Neural progenitor cell (in vitro differentiated cells): ENCODE data around the gene ECPAS. TPM values are rescaled to one million over a fixed set of nuclear protein-coding genes. Genes with fewer than 3 reads are reported as not detected.

ENCODE experiments used
- DNase-seq: peaks from one replicate; pipeline ENCODE4 v3.0.0-alpha.2; 2016; ENCODE audit warnings: low spot score
- H2AFZ ChIP-seq: fragments of 200-600 bp; sonication (generic); replicated peaks from 2 replicates; pipeline ENCODE4 v1.6.1; 2016; ENCODE audit warnings: antibody characterized with exemption
- H3F3A ChIP-seq: fragments of 200-600 bp; sonication (generic); 2 replicates; pipeline ENCODE4 v1.6.1; 2016; ENCODE audit warnings: antibody characterized with exemption, low read depth
- H3K27ac ChIP-seq: fragments of 200-600 bp; sonication (generic); 2 replicates; pipeline ENCODE4 v1.5.1; 2016; ENCODE audit warnings: mild to moderate bottlenecking
- H3K27me3 ChIP-seq: fragments of 200-600 bp; sonication (generic); 2 replicates; pipeline ENCODE4 v1.6.1; 2016; ENCODE audit warnings: mild to moderate bottlenecking, moderate library complexity
- H3K36me3 ChIP-seq: fragments of 200-600 bp; sonication (generic); 2 replicates; pipeline ENCODE4 v1.5.1; 2016
- H3K4me1 ChIP-seq: fragments of 200-600 bp; sonication (generic); 2 replicates; pipeline ENCODE4 v1.6.1; 2016; ENCODE audit warnings: mixed run types
- H3K4me2 ChIP-seq: fragments of 200-600 bp; sonication (generic); 2 replicates; pipeline ENCODE4 v1.6.1; 2016
- H3K4me3 ChIP-seq: fragments of 200-600 bp; sonication (generic); 2 replicates; pipeline ENCODE4 v1.5.1; 2016
- H3K79me2 ChIP-seq: fragments of 200-600 bp; sonication (generic); 2 replicates; pipeline ENCODE4 v1.6.1; 2016; ENCODE audit warnings: low read depth
- H3K9ac ChIP-seq: fragments of 200-600 bp; sonication (generic); 2 replicates; pipeline ENCODE4 v1.6.1; 2016
- H3K9me3 ChIP-seq: fragments of 200-600 bp; sonication (generic); 2 replicates; pipeline ENCODE4 v1.5.1; 2016; ENCODE audit warnings: low read depth
- H4K20me1 ChIP-seq: fragments of 200-600 bp; sonication (generic); 2 replicates; pipeline ENCODE4 v1.6.1; 2016; ENCODE audit warnings: low read depth
- H3K27ac Mint-ChIP-seq: 3 replicates; pipeline ENCODE4 v1.8.0; 2021; ENCODE audit warnings: mixed read lengths
- H3K27me3 Mint-ChIP-seq: 2 replicates; pipeline ENCODE4 v1.8.0; 2022; ENCODE audit warnings: low read depth, mild to moderate bottlenecking, inconsistent platforms, moderate library complexity, mixed read lengths; ENCODE audit not compliant: insufficient read depth
- H3K36me3 Mint-ChIP-seq: 3 replicates; pipeline ENCODE4 v1.8.0; 2021; ENCODE audit warnings: mixed read lengths
- H3K4me1 Mint-ChIP-seq: 3 replicates; pipeline ENCODE4 v1.8.0; 2021; ENCODE audit warnings: mixed read lengths
- H3K4me3 Mint-ChIP-seq: 3 replicates; pipeline ENCODE4 v1.8.0; 2021; ENCODE audit warnings: mild to moderate bottlenecking, moderate library complexity, mixed read lengths
- H3K9me3 Mint-ChIP-seq: 3 replicates; pipeline ENCODE4 v1.8.0; 2020; ENCODE audit warnings: mixed read lengths
- EZH2 ChIP-seq: fragments of 200-600 bp; sonication (generic); IDR thresholded peaks from 2 replicates; pipeline ENCODE4 v1.6.1; 2017; ENCODE audit warnings: antibody characterized with exemption, mild to moderate bottlenecking, moderate library complexity
- EZH2phosphoT487 ChIP-seq: fragments of 200-600 bp; sonication (generic); IDR thresholded peaks from 2 replicates; pipeline ENCODE4 v1.6.1; 2017; ENCODE audit warnings: antibody characterized with exemption
- total RNA-seq: library from RNA; depleted of rRNA; stranded (reverse); fragments of >200 nt; gene quantifications from 2 replicates; pipeline ENCODE4 v1.2.3, GENCODE V29; 2015; ENCODE audit warnings: low replicate concordance
- TF ChIP-seq, protein P1 (sequence below): fragments of 200-600 bp; sonication (generic); IDR thresholded peaks from 2 replicates; pipeline ENCODE4 v1.5.1; 2017; ENCODE audit warnings: antibody characterized with exemption, mild to moderate bottlenecking

The ECPAS gene
- total RNA-seq, 1 donor from 2014 or later: 59.2 TPM

DNA sequence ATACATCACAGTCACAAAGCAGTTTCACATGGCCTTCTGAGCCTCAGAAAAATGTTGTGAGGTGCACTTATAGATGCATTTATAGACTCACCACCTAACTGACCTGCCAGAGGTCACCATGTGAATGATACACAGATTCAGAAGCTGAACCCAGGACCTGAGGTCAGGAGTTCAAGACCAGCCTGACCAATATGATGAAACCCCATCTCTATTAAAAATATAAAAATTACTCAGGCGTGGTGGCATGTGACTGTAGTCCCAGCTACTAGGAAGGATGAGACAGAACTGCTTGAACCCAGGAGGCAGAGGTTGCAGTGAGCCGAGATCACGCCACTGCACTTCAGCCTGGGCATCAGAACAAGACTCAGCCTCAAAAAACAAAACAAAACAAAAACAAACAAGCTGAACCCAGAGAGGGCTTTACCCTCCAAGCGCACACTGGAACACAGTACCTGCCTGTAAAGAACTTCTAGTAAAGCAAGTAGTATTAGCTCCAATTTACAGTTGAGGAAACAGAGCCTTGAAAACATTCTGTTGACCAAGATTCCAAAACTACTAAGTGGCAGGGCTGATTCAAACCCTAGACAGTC is 16.3 kb downstream of the ECPAS start:
- H3K36me3 ChIP-seq: no peaks in the 10 kb centered on the region
- H3F3A ChIP-seq: no peaks in the 10 kb centered on the region
- H3K4me3 ChIP-seq: no peak overlapping the region
- no peaks in the 10 kb centered on the region for H3K27me3 ChIP-seq
- H3K4me2 ChIP-seq: no peak overlapping the region
- H3K4me1 ChIP-seq: no peaks in the 10 kb centered on the region
- peaks cover 2% of the 10 kb centered on the region for H3K27me3 Mint-ChIP-seq
- H3K4me1 Mint-ChIP-seq: no peaks in the 10 kb centered on the region
- H3K9me3 ChIP-seq: no peaks in the 10 kb centered on the region
- no peak overlapping the region for H3K27ac ChIP-seq
- no peak for DNase-seq
- peaks cover 28% of the 10 kb centered on the region for H3K9me3 Mint-ChIP-seq
- no peak for TF ChIP-seq EZH2phosphoT487
- TF ChIP-seq, protein P1, sequence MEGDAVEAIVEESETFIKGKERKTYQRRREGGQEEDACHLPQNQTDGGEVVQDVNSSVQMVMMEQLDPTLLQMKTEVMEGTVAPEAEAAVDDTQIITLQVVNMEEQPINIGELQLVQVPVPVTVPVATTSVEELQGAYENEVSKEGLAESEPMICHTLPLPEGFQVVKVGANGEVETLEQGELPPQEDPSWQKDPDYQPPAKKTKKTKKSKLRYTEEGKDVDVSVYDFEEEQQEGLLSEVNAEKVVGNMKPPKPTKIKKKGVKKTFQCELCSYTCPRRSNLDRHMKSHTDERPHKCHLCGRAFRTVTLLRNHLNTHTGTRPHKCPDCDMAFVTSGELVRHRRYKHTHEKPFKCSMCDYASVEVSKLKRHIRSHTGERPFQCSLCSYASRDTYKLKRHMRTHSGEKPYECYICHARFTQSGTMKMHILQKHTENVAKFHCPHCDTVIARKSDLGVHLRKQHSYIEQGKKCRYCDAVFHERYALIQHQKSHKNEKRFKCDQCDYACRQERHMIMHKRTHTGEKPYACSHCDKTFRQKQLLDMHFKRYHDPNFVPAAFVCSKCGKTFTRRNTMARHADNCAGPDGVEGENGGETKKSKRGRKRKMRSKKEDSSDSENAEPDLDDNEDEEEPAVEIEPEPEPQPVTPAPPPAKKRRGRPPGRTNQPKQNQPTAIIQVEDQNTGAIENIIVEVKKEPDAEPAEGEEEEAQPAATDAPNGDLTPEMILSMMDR: no peak
- TF ChIP-seq EZH2: no peak
- H3K79me2 ChIP-seq: peaks cover 96% of the 10 kb centered on the region
- H3K9ac ChIP-seq: no peak overlapping the region
- H3K27ac Mint-ChIP-seq: no peak overlapping the region
- peaks cover 20% of the 10 kb centered on the region for H3K36me3 Mint-ChIP-seq
- H2AFZ ChIP-seq: no peak overlapping the region
- H4K20me1 ChIP-seq: no peaks in the 10 kb centered on the region
- no peak overlapping the region for H3K4me3 Mint-ChIP-seq

DNA sequence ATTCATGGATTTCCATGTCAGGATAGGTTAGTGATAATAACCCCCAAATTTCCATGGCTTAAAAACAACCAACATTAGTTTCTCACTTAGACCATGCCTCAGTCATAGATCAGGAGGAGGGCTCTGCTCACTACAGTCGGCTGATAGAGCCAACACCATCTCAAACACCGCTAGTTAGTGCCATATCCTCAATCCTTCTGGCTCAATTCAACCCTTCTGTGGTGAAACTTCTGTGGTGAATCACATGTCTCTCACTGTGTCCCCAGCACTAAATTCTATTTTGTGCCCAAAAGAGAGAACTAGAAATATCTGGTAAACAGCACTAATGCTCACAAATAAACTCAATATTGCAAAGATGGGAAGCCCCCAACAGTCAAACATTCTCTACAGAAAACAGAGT is 21.1 kb downstream of the ECPAS start:
- H3K9me3 Mint-ChIP-seq: peaks cover 46% of the 10 kb centered on the region
- TF ChIP-seq, protein P1: no peak
- TF ChIP-seq EZH2 (no peak), EZH2phosphoT487 (no peak)
- H3K27ac ChIP-seq: no peak overlapping the region
- H4K20me1 ChIP-seq: no peaks in the 10 kb centered on the region
- H3F3A ChIP-seq: no peaks in the 10 kb centered on the region
- H3K9me3 ChIP-seq: peaks cover 8% of the 10 kb centered on the region
- H3K4me3 Mint-ChIP-seq: no peak overlapping the region
- no peaks in the 10 kb centered on the region for H3K4me1 ChIP-seq
- H3K9ac ChIP-seq: no peak overlapping the region
- H3K4me2 ChIP-seq: no peak overlapping the region
- H3K79me2 ChIP-seq: peaks cover 97% of the 10 kb centered on the region
- H3K27me3 Mint-ChIP-seq: no peaks in the 10 kb centered on the region
- no peaks in the 10 kb centered on the region for H3K36me3 ChIP-seq
- no peak overlapping the region for H3K4me3 ChIP-seq
- no peaks in the 10 kb centered on the region for H3K4me1 Mint-ChIP-seq
- H3K27me3 ChIP-seq: no peaks in the 10 kb centered on the region
- no peak for DNase-seq
- peaks cover 18% of the 10 kb centered on the region for H3K36me3 Mint-ChIP-seq
- no peak overlapping the region for H3K27ac Mint-ChIP-seq
- no peak overlapping the region for H2AFZ ChIP-seq

DNA sequence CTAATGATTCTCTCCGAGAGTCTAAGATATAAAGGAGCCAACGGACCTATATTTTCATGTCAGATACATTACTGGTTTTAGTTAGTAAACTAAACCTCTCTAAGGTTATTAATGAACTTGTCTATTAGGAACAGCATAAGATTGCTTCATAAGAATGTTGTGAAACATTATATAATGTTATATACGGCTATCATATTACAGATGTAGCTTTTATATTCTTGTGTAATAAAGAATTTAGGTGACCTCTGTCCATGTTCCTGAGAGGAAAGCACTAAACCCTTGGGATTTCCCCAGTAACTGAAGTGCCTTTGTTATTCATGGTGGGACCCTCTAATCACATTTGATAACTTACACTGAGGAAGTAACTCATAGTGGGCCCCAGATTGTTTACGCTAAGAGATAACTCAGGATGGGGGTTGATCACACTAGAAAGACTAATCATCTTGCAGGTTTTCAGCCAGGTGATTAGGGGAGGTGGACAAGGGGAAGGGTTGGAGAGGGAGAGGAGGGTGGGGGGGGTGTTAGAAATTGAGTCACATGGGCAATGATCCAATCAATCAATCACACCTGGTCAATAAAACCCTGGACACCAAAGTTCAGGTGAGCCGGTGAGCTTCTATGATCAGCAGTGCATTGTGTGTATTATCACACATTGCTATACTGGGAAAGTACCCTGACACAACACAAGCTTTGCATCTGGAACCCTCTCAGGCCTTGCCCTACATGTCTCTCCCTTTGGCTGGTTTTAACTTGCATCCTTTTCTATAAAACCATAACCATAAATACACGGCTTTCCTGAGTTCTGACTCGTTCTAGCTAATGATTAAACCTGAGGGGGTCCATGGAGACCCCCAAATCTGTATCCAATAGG is 25.8 kb downstream of the ECPAS start:
- TF ChIP-seq EZH2: no peak
- TF ChIP-seq EZH2phosphoT487: no peak
- TF ChIP-seq, protein P1: no peak
- Histone ChIP-seq H3K4me1 (no peaks in the 10 kb centered on the region), H3K36me3 (no peaks in the 10 kb centered on the region), H3K4me3 (no peak overlapping the region), H3K27me3 (no peaks in the 10 kb centered on the region), H3K4me2 (no peak overlapping the region), H3K9ac (no peak overlapping the region), H4K20me1 (no peaks in the 10 kb centered on the region), H3K9me3 (peaks cover 8% of the 10 kb centered on the region), H3K79me2 (peaks cover 98% of the 10 kb centered on the region), H3K27ac (no peak overlapping the region), H3F3A (no peaks in the 10 kb centered on the region), H2AFZ (no peak overlapping the region)
- no peak for DNase-seq
- H3K27ac Mint-ChIP-seq: no peak overlapping the region
- peaks cover 17% of the 10 kb centered on the region for H3K36me3 Mint-ChIP-seq
- no peaks in the 10 kb centered on the region for H3K4me1 Mint-ChIP-seq
- H3K9me3 Mint-ChIP-seq: peaks cover 36% of the 10 kb centered on the region
- no peak overlapping the region for H3K4me3 Mint-ChIP-seq
- H3K27me3 Mint-ChIP-seq: no peaks in the 10 kb centered on the region
